Suprapubic skin (tissue), 4 donors: Measurements from ENCODE around the gene TTC28.

Experiments
- CTCF ChIP-seq, 2 donors: fragments of 200-600 bp in 1 of 2; fragments of 450-650 bp in 1 of 2; sonication (generic) in 1 of 2; IDR thresholded peaks; one replicate each; pipeline ENCODE4 v1.5.1; 2016 to 2019; ENCODE audit warnings: antibody characterized with exemption in 2 of 2, mild to moderate bottlenecking in 1 of 2, moderate library complexity in 1 of 2
- EP300 ChIP-seq: sonication (generic); formaldehyde crosslinking; IDR thresholded peaks from one replicate; pipeline ENCODE4 v1.6.1; 2017; ENCODE audit warnings: antibody characterized with exemption
- POLR2A ChIP-seq, 2 donors: fragments of 450-650 bp; IDR thresholded peaks; one replicate each; pipeline ENCODE4 v1.6.1; 2017; ENCODE audit warnings: antibody characterized with exemption in 2 of 2, mild to moderate bottlenecking in 2 of 2, moderate library complexity in 2 of 2
- POLR2AphosphoS5 ChIP-seq, 3 donors: sonication (generic); formaldehyde crosslinking; IDR thresholded peaks; one replicate each; pipeline ENCODE4 v1.6.1; 2017; ENCODE audit warnings: antibody characterized with exemption in 3 of 3

GRCh38 chr22:27947448-27947847 lies 732.2 kb downstream of the TTC28 start:
- TF ChIP-seq POLR2A (IDR thresholded peaks at IDR 0.05) (no peak), CTCF (IDR thresholded peaks at IDR 0.05) (no peak), POLR2AphosphoS5 (IDR thresholded peaks at IDR 0.05) (no peak), EP300 (no peak)
